ENCODE data around the gene EHMT2. TPM values are rescaled to one million over a fixed set of nuclear protein-coding genes. Genes with fewer than 3 reads are reported as not detected.

The EHMT2 gene
- polyA plus RNA-seq, 3 donors, result 9.9 to 52.8 (median 16.0) TPM

- DNase-seq, result no peak
- Mint-ChIP-seq H3K4me1 (no peaks in the 10 kb centered on the region), H3K27ac (no peak overlapping the region), H3K4me3 (no peak overlapping the region), H3K27me3 (ENCODE audit: low read depth in 3 of 3) (peaks cover 3 to 5% (median 3%) of the 10 kb centered on the region in 3 donors), H3K36me3 (peaks cover 53 to 67% of the 10 kb centered on the region in 2 donors), H3K9me3 (peaks cover 0 to 1% (median 0%) of the 10 kb centered on the region in 7 donors)
- H4K20me1 ChIP-seq (ENCODE audit: insufficient read depth, low read length), result no peaks in the 10 kb centered on the region
- H2AFZ ChIP-seq (ENCODE audit: insufficient read depth, low read depth, low read length, poor library complexity, severe bottlenecking), result no peak overlapping the region
- intact Hi-C loops (cut with micrococcal nuclease), result no loop called here
- WGBS (ENCODE audit: insufficient coverage), result 97% methylated on average over 5 of the region's 10 CpGs
- H3K9ac ChIP-seq (ENCODE audit: insufficient read depth, low read length, poor library complexity, severe bottlenecking), result no peak overlapping the region
- TF ChIP-seq CTCF (IDR thresholded peaks at IDR 0.05), result no peak
- no peaks in the 10 kb centered on the region for H3K4me1 ChIP-seq (ENCODE audit: control insufficient read depth in 1 of 2, insufficient read depth in 2 of 2, low read length in 2 of 2)
- H3K9me3 ChIP-seq (replicated peaks in 1 of 2; ENCODE audit: control insufficient read depth in 1 of 2, insufficient read depth in 1 of 2, low read length in 2 of 2), result no peaks in the 10 kb centered on the region
- peaks cover 55 to 61% of the 10 kb centered on the region in 2 donors for H3K36me3 ChIP-seq (replicated peaks in 1 of 2; ENCODE audit: control insufficient read depth in 1 of 2, insufficient read depth in 2 of 2, low read length in 2 of 2)
- H3K27ac ChIP-seq (ENCODE audit: low read depth in 1 of 2, low read length in 2 of 2), result no peak overlapping the region
- H3K27me3 ChIP-seq (ENCODE audit: control insufficient read depth in 2 of 2, insufficient read depth in 2 of 2, low read length in 2 of 2), result no peaks in the 10 kb centered on the region
- H3K4me3 ChIP-seq (replicated peaks in 1 of 3; ENCODE audit: low read depth in 2 of 3, low read length in 3 of 3), result no peak overlapping the region
- no peak overlapping the region for H3K4me2 ChIP-seq (replicated peaks; ENCODE audit: extremely low read depth, low read length, poor library complexity, severe bottlenecking)
- H3K79me2 ChIP-seq (ENCODE audit: insufficient read depth, low read length), result no peaks in the 10 kb centered on the region
Measured at GRCh38 chr6:31880616-31881015, 16.9 kb downstream of the EHMT2 start.

GRCh38 chr6:31879901-31880300 lies 17.6 kb downstream of the EHMT2 start:
- no peaks in the 10 kb centered on the region for H3K4me1 ChIP-seq (ENCODE audit: control insufficient read depth in 1 of 2, insufficient read depth in 2 of 2, low read length in 2 of 2)
- H4K20me1 ChIP-seq (ENCODE audit: insufficient read depth, low read length), result no peaks in the 10 kb centered on the region
- intact Hi-C loops (cut with micrococcal nuclease), result no loop called here
- H3K36me3 ChIP-seq (replicated peaks in 1 of 2; ENCODE audit: control insufficient read depth in 1 of 2, insufficient read depth in 2 of 2, low read length in 2 of 2), result peaks cover 52 to 54% of the 10 kb centered on the region in 2 donors
- no peaks in the 10 kb centered on the region for H3K27me3 ChIP-seq (ENCODE audit: control insufficient read depth in 2 of 2, insufficient read depth in 2 of 2, low read length in 2 of 2)
- WGBS (ENCODE audit: insufficient coverage), result 97% methylated on average over 10 of the region's 10 CpGs
- Mint-ChIP-seq H3K4me3 (no peak overlapping the region), H3K4me1 (no peaks in the 10 kb centered on the region), H3K36me3 (peaks cover 47 to 60% of the 10 kb centered on the region in 2 donors), H3K27me3 (ENCODE audit: low read depth in 3 of 3) (peaks cover 5 to 7% (median 5%) of the 10 kb centered on the region in 3 donors), H3K27ac (peak overlapping the region in 3 of 7 donors; percentile 50 to 53 (median 51)), H3K9me3 (peaks cover 0 to 1% (median 0%) of the 10 kb centered on the region in 7 donors)
- DNase-seq, result peak in 1 of 3 donors; percentile 3
- no peaks in the 10 kb centered on the region for H3K9me3 ChIP-seq (replicated peaks in 1 of 2; ENCODE audit: control insufficient read depth in 1 of 2, insufficient read depth in 1 of 2, low read length in 2 of 2)
- H2AFZ ChIP-seq (ENCODE audit: insufficient read depth, low read depth, low read length, poor library complexity, severe bottlenecking), result no peak overlapping the region
- no peak overlapping the region for H3K4me3 ChIP-seq (replicated peaks in 1 of 3; ENCODE audit: low read depth in 2 of 3, low read length in 3 of 3)
- H3K9ac ChIP-seq (ENCODE audit: insufficient read depth, low read length, poor library complexity, severe bottlenecking), result no peak overlapping the region
- H3K79me2 ChIP-seq (ENCODE audit: insufficient read depth, low read length), result no peaks in the 10 kb centered on the region
- H3K27ac ChIP-seq (ENCODE audit: low read depth in 1 of 2, low read length in 2 of 2), result no peak overlapping the region
- no peak overlapping the region for H3K4me2 ChIP-seq (replicated peaks; ENCODE audit: extremely low read depth, low read length, poor library complexity, severe bottlenecking)
- TF ChIP-seq CTCF (IDR thresholded peaks at IDR 0.05), result no peak

All from CD14-positive monocyte (primary cell).